Mesendoderm (in vitro differentiated cells): ENCODE data around the gene MRPS31. TPM values are rescaled to one million over a fixed set of nuclear protein-coding genes. Genes with fewer than 3 reads are reported as not detected.

ENCODE experiments used
- DNase-seq: peaks from one replicate; pipeline ENCODE4 v3.0.0; 2013
- H2AK5ac ChIP-seq: 2 replicates; pipeline ENCODE4 v1.6.1; 2013; ENCODE audit warnings: low read length, inconsistent platforms
- H2BK120ac ChIP-seq: 2 replicates; pipeline ENCODE4 v1.6.1; 2013; ENCODE audit warnings: low read depth, mild to moderate bottlenecking, low read length, moderate library complexity, mixed read lengths
- H2BK15ac ChIP-seq: replicated peaks from 2 replicates; pipeline ENCODE4 v1.6.1; 2013; ENCODE audit warnings: low read depth, mild to moderate bottlenecking, moderate library complexity
- H2BK5ac ChIP-seq: 2 replicates; pipeline ENCODE4 v1.6.1; 2013; ENCODE audit warnings: low read length, inconsistent platforms
- H3K18ac ChIP-seq: 2 replicates; pipeline ENCODE4 v1.6.1; 2013; ENCODE audit warnings: mild to moderate bottlenecking, low read length, mixed read lengths
- H3K23ac ChIP-seq: one replicate; pipeline ENCODE4 v1.6.1; 2013; ENCODE audit warnings: low read length
- H3K27ac ChIP-seq: 2 replicates; pipeline ENCODE4 v1.5.1; 2013; ENCODE audit warnings: low read depth, mild to moderate bottlenecking, inconsistent platforms, low read length, moderate library complexity
- H3K27me3 ChIP-seq: 2 replicates; pipeline ENCODE4 v1.6.1; 2013; ENCODE audit warnings: low read length, control low read depth, mild to moderate bottlenecking, inconsistent platforms; ENCODE audit not compliant: insufficient read depth, poor library complexity
- H3K36me3 ChIP-seq: 2 replicates; pipeline ENCODE4 v1.6.1; 2013; ENCODE audit warnings: low read length, inconsistent platforms; ENCODE audit not compliant: control insufficient read depth, insufficient read depth
- H3K4ac ChIP-seq: one replicate; pipeline ENCODE4 v1.6.1; 2013; ENCODE audit warnings: low read depth, mild to moderate bottlenecking, low read length, moderate library complexity
- H3K4me1 ChIP-seq: 2 replicates; pipeline ENCODE4 v1.6.1; 2013; ENCODE audit warnings: low read depth, low read length, inconsistent platforms; ENCODE audit not compliant: control insufficient read depth
- H3K4me2 ChIP-seq: 2 replicates; pipeline ENCODE4 v1.6.1; 2013; ENCODE audit warnings: low read length
- H3K4me3 ChIP-seq: 2 replicates; pipeline ENCODE4 v1.5.1; 2013; ENCODE audit warnings: mild to moderate bottlenecking, low read length
- H3K56ac ChIP-seq: one replicate; pipeline ENCODE4 v1.6.1; 2013; ENCODE audit warnings: low read length
- H3K79me1 ChIP-seq: 2 replicates; pipeline ENCODE4 v1.6.1; 2013; ENCODE audit warnings: low read length, inconsistent platforms
- H3K79me2 ChIP-seq: 2 replicates; pipeline ENCODE4 v1.6.1; 2013; ENCODE audit warnings: mild to moderate bottlenecking, low read length; ENCODE audit not compliant: control insufficient read depth, insufficient read depth
- H3K9ac ChIP-seq: 2 replicates; pipeline ENCODE4 v1.6.1; 2013; ENCODE audit warnings: low read length, inconsistent platforms
- H4K5ac ChIP-seq: one replicate; pipeline ENCODE4 v1.6.1; 2013; ENCODE audit warnings: low read length
- H4K8ac ChIP-seq: one replicate; pipeline ENCODE4 v1.6.1; 2013; ENCODE audit warnings: low read depth, mild to moderate bottlenecking, control low read depth, low read length, moderate library complexity
- WGBS: extraction: QIAGEN DNeasy Blood & Tissue Kit; methylation state at CpG from one replicate; pipeline ENCODE4 v1.1.7; 2013; ENCODE audit warnings: low lambda C conversion rate, missing lambda C conversion rate; ENCODE audit not compliant: insufficient coverage; ENCODE audit errors: extremely low coverage; 5-methylcytosine and 5-hydroxymethylcytosine counted together
- polyA plus RNA-seq, 2 experiments: library from polyadenylated mRNA; stranded (reverse); fragments of 200-250 nt; gene quantifications; one replicate each; pipeline ENCODE4 v1.2.3, GENCODE V29; 2013

The MRPS31 gene
- 42.1 TPM for polyA plus RNA-seq (2013, experiment 1 of 2)
- polyA plus RNA-seq (2013, experiment 2 of 2), result 41.7 TPM

GRCh38 chr13:40770934-40771618 is at the start of gene MRPS31:
MRPS31 (minus strand) TSS chr13:40771190; CDS start chr13:40771136, 54 bp downstream.
- peaks cover 11% of the 10 kb centered on the region for H3K79me2 ChIP-seq
- no peak within 1 kb of the TSS for H4K8ac ChIP-seq
- H3K27me3 ChIP-seq, result no peaks in the 10 kb centered on the region
- no peaks in the 10 kb centered on the region for H3K36me3 ChIP-seq
- WGBS, result no CpG with 5 or more reads among the region's 52 CpGs
- peak within 1 kb of the TSS; percentile 96 for H3K4me3 ChIP-seq
- peaks cover 4% of the 10 kb centered on the region for H3K4me1 ChIP-seq
- H3K9ac ChIP-seq, result peak within 1 kb of the TSS; percentile 94
- H3K56ac ChIP-seq, result peak within 1 kb of the TSS; percentile 98
- H3K18ac ChIP-seq, result peak within 1 kb of the TSS; percentile 53
- H3K23ac ChIP-seq, result no peak within 1 kb of the TSS
- no peak within 1 kb of the TSS for H2BK15ac ChIP-seq
- no peak within 1 kb of the TSS for H2BK120ac ChIP-seq
- H3K27ac ChIP-seq, result peak within 1 kb of the TSS; percentile 48
- H2AK5ac ChIP-seq, result no peak within 1 kb of the TSS
- H4K5ac ChIP-seq, result no peak within 1 kb of the TSS
- DNase-seq, result peak; percentile 98
- H3K4ac ChIP-seq, result peak within 1 kb of the TSS; percentile 83
- peak within 1 kb of the TSS; percentile 61 for H3K4me2 ChIP-seq
- no peak within 1 kb of the TSS for H2BK5ac ChIP-seq
- H3K79me1 ChIP-seq, result peaks cover 7% of the 10 kb centered on the region

- H2BK15ac ChIP-seq, result no peak overlapping the region
- no peak overlapping the region for H3K4ac ChIP-seq
- H2BK120ac ChIP-seq, result no peak overlapping the region
- DNase-seq, result no peak
- H3K18ac ChIP-seq, result no peak overlapping the region
- no peak overlapping the region for H3K4me3 ChIP-seq
- WGBS, result no CpG with 5 or more reads among the region's 1 CpG
- H2BK5ac ChIP-seq, result no peak overlapping the region
- H2AK5ac ChIP-seq, result no peak overlapping the region
- H3K27me3 ChIP-seq, result no peaks in the 10 kb centered on the region
- no peaks in the 10 kb centered on the region for H3K79me1 ChIP-seq
- no peak overlapping the region for H4K5ac ChIP-seq
- no peak overlapping the region for H3K27ac ChIP-seq
- H3K36me3 ChIP-seq, result no peaks in the 10 kb centered on the region
- no peak overlapping the region for H3K56ac ChIP-seq
- H3K4me2 ChIP-seq, result no peak overlapping the region
- no peak overlapping the region for H3K9ac ChIP-seq
- H3K79me2 ChIP-seq, result no peaks in the 10 kb centered on the region
- no peak overlapping the region for H4K8ac ChIP-seq
- no peak overlapping the region for H3K23ac ChIP-seq
- H3K4me1 ChIP-seq, result no peaks in the 10 kb centered on the region
Measured at GRCh38 chr13:40819797-40820315, 48.9 kb upstream of the MRPS31 start.

GRCh38 chr13:40818926-40819325 is 47.9 kb upstream of the MRPS31 start:
- Histone ChIP-seq H3K79me1 (no peaks in the 10 kb centered on the region), H3K56ac (no peak overlapping the region), H3K4me2 (no peak overlapping the region), H4K5ac (no peak overlapping the region), H2BK120ac (no peak overlapping the region), H3K4me3 (no peak overlapping the region), H3K4me1 (no peaks in the 10 kb centered on the region), H3K36me3 (no peaks in the 10 kb centered on the region), H3K27me3 (no peaks in the 10 kb centered on the region), H3K4ac (no peak overlapping the region), H3K18ac (no peak overlapping the region), H2BK5ac (no peak overlapping the region), H2BK15ac (no peak overlapping the region), H3K27ac (no peak overlapping the region), H2AK5ac (no peak overlapping the region), H3K9ac (no peak overlapping the region), H3K79me2 (no peaks in the 10 kb centered on the region), H4K8ac (no peak overlapping the region), H3K23ac (no peak overlapping the region)
- no CpG with 5 or more reads among the region's 5 CpGs for WGBS
- DNase-seq, result no peak

GRCh38 chr13:40814803-40815202 is 43.8 kb upstream of the MRPS31 start:
- H3K4me1 ChIP-seq, result no peaks in the 10 kb centered on the region
- H3K27ac ChIP-seq, result no peak overlapping the region
- H2AK5ac ChIP-seq, result no peak overlapping the region
- no peak overlapping the region for H3K4me3 ChIP-seq
- no peak overlapping the region for H3K56ac ChIP-seq
- no peak overlapping the region for H2BK5ac ChIP-seq
- no peak overlapping the region for H3K23ac ChIP-seq
- DNase-seq, result no peak
- no peaks in the 10 kb centered on the region for H3K36me3 ChIP-seq
- no peak overlapping the region for H4K5ac ChIP-seq
- H2BK120ac ChIP-seq, result no peak overlapping the region
- no peaks in the 10 kb centered on the region for H3K27me3 ChIP-seq
- H3K4ac ChIP-seq, result no peak overlapping the region
- no peak overlapping the region for H3K9ac ChIP-seq
- H3K79me1 ChIP-seq, result no peaks in the 10 kb centered on the region
- H2BK15ac ChIP-seq, result no peak overlapping the region
- no peaks in the 10 kb centered on the region for H3K79me2 ChIP-seq
- no peak overlapping the region for H3K4me2 ChIP-seq
- no peak overlapping the region for H3K18ac ChIP-seq
- H4K8ac ChIP-seq, result no peak overlapping the region
- WGBS, result no CpG with 5 or more reads among the region's 2 CpGs

- H3K4me2 ChIP-seq, result no peak overlapping the region
Measured at GRCh38 chr13:40813667-40814454, 42.9 kb upstream of the MRPS31 start.

More at GRCh38 chr13:40813667-40814454, 42.9 kb upstream of the MRPS31 start:
- no peak overlapping the region for H2BK120ac ChIP-seq
- H3K36me3 ChIP-seq, result no peaks in the 10 kb centered on the region
- no peak overlapping the region for H4K8ac ChIP-seq
- no peak overlapping the region for H3K9ac ChIP-seq
- peak; percentile 50 for DNase-seq
- no peak overlapping the region for H2AK5ac ChIP-seq
- no peak overlapping the region for H2BK15ac ChIP-seq
- H3K4me1 ChIP-seq, result no peaks in the 10 kb centered on the region
- H3K23ac ChIP-seq, result no peak overlapping the region
- H3K4me3 ChIP-seq, result no peak overlapping the region
- no peak overlapping the region for H3K18ac ChIP-seq
- no peak overlapping the region for H3K4ac ChIP-seq
- H3K27ac ChIP-seq, result no peak overlapping the region
- H3K79me1 ChIP-seq, result no peaks in the 10 kb centered on the region
- H4K5ac ChIP-seq, result no peak overlapping the region
- no CpG with 5 or more reads among the region's 7 CpGs for WGBS
- no peak overlapping the region for H2BK5ac ChIP-seq
- H3K56ac ChIP-seq, result no peak overlapping the region
- no peaks in the 10 kb centered on the region for H3K79me2 ChIP-seq
- H3K27me3 ChIP-seq, result no peaks in the 10 kb centered on the region
